ENCODE data around the gene USP12. TPM values are rescaled to one million over a fixed set of nuclear protein-coding genes. Genes with fewer than 3 reads are reported as not detected.

Gene USP12
- total RNA-seq, 1 donor from 2014 or later = 30.8 TPM

DNA sequence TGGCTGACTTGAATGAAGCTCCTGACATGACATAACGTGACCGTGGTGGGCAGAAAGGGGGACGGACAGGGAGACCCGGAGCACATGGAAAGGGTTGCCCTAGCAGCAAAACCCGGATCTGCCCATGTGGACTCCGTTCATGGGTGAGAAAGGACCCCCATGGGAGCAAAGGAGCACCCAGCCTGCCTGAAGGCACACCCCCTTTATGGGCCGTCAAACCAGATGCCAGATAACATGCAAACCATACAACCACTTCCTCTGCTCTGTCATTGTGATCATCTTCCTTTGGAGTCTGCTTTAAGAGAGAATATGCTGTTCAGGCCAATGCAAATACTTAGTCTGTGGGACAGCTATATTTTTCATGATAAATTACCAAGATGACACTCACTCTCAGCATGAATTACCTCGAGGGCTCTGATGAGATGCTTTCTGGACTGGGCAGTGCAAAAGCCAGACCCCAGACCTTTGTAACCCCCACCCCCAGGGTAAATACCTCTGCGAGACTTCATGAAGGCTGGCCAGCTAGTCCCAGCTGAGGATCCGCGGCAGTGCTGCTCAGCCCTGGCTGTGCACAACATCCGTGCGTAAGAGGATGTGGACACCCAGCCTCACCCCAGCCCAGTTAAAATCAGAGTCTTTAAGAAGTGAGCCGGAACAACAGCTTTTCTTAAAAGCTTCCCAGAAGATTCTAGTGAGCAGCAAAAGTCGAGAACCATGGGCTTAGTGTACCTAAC is 126.6 kb downstream of the USP12 start:
- Mint-ChIP-seq H3K36me3 (ENCODE audit: insufficient read depth) (no peaks in the 10 kb centered on the region), H3K9me3 (ENCODE audit: low read depth) (no peaks in the 10 kb centered on the region), H3K27ac (no peak overlapping the region), H3K27me3 (peaks cover 11% of the 10 kb centered on the region), H3K4me3 (ENCODE audit: low read depth) (no peak overlapping the region), H3K4me1 (ENCODE audit: low read depth) (no peaks in the 10 kb centered on the region)
- TF ChIP-seq, protein P1, sequence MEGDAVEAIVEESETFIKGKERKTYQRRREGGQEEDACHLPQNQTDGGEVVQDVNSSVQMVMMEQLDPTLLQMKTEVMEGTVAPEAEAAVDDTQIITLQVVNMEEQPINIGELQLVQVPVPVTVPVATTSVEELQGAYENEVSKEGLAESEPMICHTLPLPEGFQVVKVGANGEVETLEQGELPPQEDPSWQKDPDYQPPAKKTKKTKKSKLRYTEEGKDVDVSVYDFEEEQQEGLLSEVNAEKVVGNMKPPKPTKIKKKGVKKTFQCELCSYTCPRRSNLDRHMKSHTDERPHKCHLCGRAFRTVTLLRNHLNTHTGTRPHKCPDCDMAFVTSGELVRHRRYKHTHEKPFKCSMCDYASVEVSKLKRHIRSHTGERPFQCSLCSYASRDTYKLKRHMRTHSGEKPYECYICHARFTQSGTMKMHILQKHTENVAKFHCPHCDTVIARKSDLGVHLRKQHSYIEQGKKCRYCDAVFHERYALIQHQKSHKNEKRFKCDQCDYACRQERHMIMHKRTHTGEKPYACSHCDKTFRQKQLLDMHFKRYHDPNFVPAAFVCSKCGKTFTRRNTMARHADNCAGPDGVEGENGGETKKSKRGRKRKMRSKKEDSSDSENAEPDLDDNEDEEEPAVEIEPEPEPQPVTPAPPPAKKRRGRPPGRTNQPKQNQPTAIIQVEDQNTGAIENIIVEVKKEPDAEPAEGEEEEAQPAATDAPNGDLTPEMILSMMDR (IDR thresholded peaks at IDR 0.05; ENCODE audit: unreplicated experiment) = no peak
- DNase-seq (ENCODE audit: low spot score, unreplicated experiment) = no peak

DNA sequence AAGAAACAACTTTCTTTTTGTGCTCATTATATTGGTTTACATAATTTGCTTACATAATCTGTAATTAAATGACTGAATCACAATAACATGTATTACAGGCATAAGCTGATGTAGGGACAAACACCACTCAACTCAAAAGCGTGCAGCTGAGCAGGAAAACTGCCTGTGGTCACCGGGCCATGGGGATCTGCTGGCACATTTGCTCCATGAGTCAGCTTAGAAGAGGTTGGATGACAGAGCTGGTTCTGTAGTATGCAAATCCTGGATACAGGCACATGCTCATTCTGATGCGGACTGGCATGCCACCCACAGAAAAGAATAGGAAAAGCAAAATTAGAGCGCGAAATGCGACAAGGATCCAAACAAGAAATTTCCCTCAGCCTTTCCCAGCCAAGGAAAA is 128.6 kb downstream of the USP12 start:
- Mint-ChIP-seq H3K4me1 (ENCODE audit: low read depth) (no peaks in the 10 kb centered on the region), H3K36me3 (ENCODE audit: insufficient read depth) (no peaks in the 10 kb centered on the region), H3K9me3 (ENCODE audit: low read depth) (no peaks in the 10 kb centered on the region), H3K27me3 (peaks cover 11% of the 10 kb centered on the region), H3K27ac (no peak overlapping the region), H3K4me3 (ENCODE audit: low read depth) (no peak overlapping the region)
- no peak for DNase-seq (ENCODE audit: low spot score, unreplicated experiment)
- TF ChIP-seq, protein P1 (IDR thresholded peaks at IDR 0.05; ENCODE audit: unreplicated experiment) = no peak

DNA sequence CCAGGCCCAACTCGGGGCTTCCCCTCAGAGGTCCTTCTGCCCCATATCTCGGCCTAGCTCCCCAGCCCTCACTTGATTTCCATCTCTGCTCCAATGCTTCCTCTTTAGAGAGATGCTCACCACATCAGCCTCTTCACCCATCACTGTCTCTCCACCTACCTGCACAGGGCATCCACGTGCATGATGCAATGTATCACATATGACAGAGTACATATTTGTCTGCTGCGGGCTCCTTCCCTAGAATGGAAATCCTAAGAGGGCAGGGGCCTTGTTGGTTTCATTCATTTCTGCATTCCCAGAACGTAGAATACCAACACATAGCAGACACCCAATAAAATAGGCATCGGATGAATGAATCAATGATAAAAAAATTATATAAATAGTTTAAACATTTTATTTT is 130.3 kb downstream of the USP12 start:
- Mint-ChIP-seq H3K36me3 (ENCODE audit: insufficient read depth) (no peaks in the 10 kb centered on the region), H3K9me3 (ENCODE audit: low read depth) (no peaks in the 10 kb centered on the region), H3K27me3 (peaks cover 24% of the 10 kb centered on the region), H3K4me1 (ENCODE audit: low read depth) (peaks cover 2% of the 10 kb centered on the region), H3K27ac (no peak overlapping the region), H3K4me3 (ENCODE audit: low read depth) (no peak overlapping the region)
- TF ChIP-seq, protein P1 (IDR thresholded peaks at IDR 0.05; ENCODE audit: unreplicated experiment) = no peak
- no peak for DNase-seq (ENCODE audit: low spot score, unreplicated experiment)

DNA sequence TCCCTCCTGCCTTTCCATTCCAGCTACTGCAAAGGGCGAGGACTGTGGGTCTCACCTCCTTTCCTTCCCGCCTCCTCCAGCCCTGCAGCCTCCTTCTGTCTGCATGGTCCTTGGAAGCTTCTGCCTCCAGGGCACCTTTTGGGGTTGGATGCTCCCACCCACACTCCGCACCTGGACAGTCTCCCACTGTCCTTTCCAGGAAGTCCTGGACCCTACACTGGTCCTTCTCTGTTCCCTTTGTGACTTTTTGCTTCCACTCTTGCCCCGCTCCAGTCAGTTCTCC is 130.8 kb downstream of the USP12 start:
- Mint-ChIP-seq H3K27me3 (peaks cover 30% of the 10 kb centered on the region), H3K4me1 (ENCODE audit: low read depth) (peaks cover 2% of the 10 kb centered on the region), H3K9me3 (ENCODE audit: low read depth) (no peaks in the 10 kb centered on the region), H3K27ac (no peak overlapping the region), H3K4me3 (ENCODE audit: low read depth) (no peak overlapping the region), H3K36me3 (ENCODE audit: insufficient read depth) (no peaks in the 10 kb centered on the region)
- TF ChIP-seq, protein P1 (IDR thresholded peaks at IDR 0.05; ENCODE audit: unreplicated experiment) = no peak
- DNase-seq (ENCODE audit: low spot score, unreplicated experiment) = no peak

DNA sequence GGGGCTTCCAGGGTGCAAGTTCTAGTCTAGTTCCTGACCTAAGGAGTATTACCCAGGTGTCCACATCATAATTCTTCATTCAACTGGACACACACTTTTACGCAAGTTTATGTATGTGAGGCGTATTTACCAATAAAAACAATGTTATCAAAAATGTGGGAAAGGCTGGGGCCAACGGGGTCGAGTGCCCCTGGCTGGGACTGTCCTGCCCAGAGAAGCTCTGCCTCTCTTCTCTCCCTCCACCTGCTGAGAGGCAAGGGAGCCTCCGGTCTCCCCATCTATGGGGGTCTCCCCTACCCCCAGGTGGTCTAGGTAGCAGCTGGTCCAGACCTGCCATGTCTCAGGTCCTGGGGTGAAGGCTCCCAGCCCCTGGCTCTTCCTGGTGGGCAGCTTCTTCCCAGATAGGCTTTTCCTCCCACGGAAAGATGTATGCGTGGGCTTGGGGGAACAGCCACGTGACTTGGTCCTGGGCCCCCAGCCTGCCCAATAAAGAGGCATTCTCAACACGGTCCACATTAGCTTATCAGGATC is 132.4 kb downstream of the USP12 start:
- DNase-seq (ENCODE audit: low spot score, unreplicated experiment) = no peak
- peaks cover 7% of the 10 kb centered on the region for H3K4me1 Mint-ChIP-seq (ENCODE audit: low read depth)
- no peak overlapping the region for H3K4me3 Mint-ChIP-seq (ENCODE audit: low read depth)
- TF ChIP-seq, protein P1 (IDR thresholded peaks at IDR 0.05; ENCODE audit: unreplicated experiment) = no peak
- H3K27ac Mint-ChIP-seq = no peak overlapping the region
- no peaks in the 10 kb centered on the region for H3K9me3 Mint-ChIP-seq (ENCODE audit: low read depth)
- H3K27me3 Mint-ChIP-seq = peaks cover 44% of the 10 kb centered on the region
- H3K36me3 Mint-ChIP-seq (ENCODE audit: insufficient read depth) = no peaks in the 10 kb centered on the region

All from progenitor cell of endocrine pancreas (in vitro differentiated cells).